Mucosa of stomach (tissue), 1 donor: ENCODE measurements around the gene NSD1.
"Not testable (repeated sequence)": the region's sequence is repeated elsewhere in the genome, so short reads cannot be mapped to it uniquely, and the experiment has no call there.

Source experiments
- H3K27me3 ChIP-seq: one replicate; pipeline ENCODE4 v1.7.0; 2013; ENCODE audit warnings: mild to moderate bottlenecking, low read length; ENCODE audit not compliant: control insufficient read depth, insufficient read depth
- H3K36me3 ChIP-seq: one replicate; pipeline ENCODE4 v1.7.0; 2013; ENCODE audit warnings: low read length; ENCODE audit not compliant: control insufficient read depth, insufficient read depth
- H3K4me1 ChIP-seq: one replicate; pipeline ENCODE4 v1.7.0; 2013; ENCODE audit warnings: mild to moderate bottlenecking, low read length; ENCODE audit not compliant: control insufficient read depth, insufficient read depth
- H3K4me3 ChIP-seq: one replicate; pipeline ENCODE4 v1.7.0; 2013; ENCODE audit warnings: low read length
- H3K9ac ChIP-seq: one replicate; pipeline ENCODE4 v1.7.0; 2013; ENCODE audit warnings: mild to moderate bottlenecking, low read length, moderate library complexity
- H3K9me3 ChIP-seq: one replicate; pipeline ENCODE4 v1.7.0; 2013; ENCODE audit warnings: mild to moderate bottlenecking, low read length, moderate library complexity; ENCODE audit not compliant: control insufficient read depth
- donor health status: Pancreatic carcinoma.

The NSD1 gene

GRCh38 chr5:177140312-177140711 lies 6.7 kb downstream of the NSD1 start:
- Histone ChIP-seq H3K4me3 (no peak overlapping the region), H3K9ac (no peak overlapping the region), H3K36me3 (no peaks in the 10 kb centered on the region), H3K27me3 (no peaks in the 10 kb centered on the region), H3K9me3 (no peaks in the 10 kb centered on the region), H3K4me1 (peaks cover 6% of the 10 kb centered on the region)

- Histone ChIP-seq H3K36me3 (no peaks in the 10 kb centered on the region), H3K9ac (no peak overlapping the region), H3K4me3 (no peak overlapping the region), H3K27me3 (no peaks in the 10 kb centered on the region), H3K4me1 (no peaks in the 10 kb centered on the region), H3K9me3 (no peaks in the 10 kb centered on the region)
These were observed 7.9 kb downstream of the NSD1 start for GRCh38 chr5:177141496-177141895.

- Histone ChIP-seq H3K9ac (no peak overlapping the region), H3K4me1 (no peaks in the 10 kb centered on the region), H3K27me3 (no peaks in the 10 kb centered on the region), H3K9me3 (no peaks in the 10 kb centered on the region), H3K36me3 (no peaks in the 10 kb centered on the region), H3K4me3 (no peak overlapping the region)
These were observed 8.6 kb downstream of the NSD1 start for GRCh38 chr5:177142098-177142611.

GRCh38 chr5:177142778-177143177 lies 9.2 kb downstream of the NSD1 start:
- Histone ChIP-seq H3K9me3 (no peaks in the 10 kb centered on the region), H3K27me3 (no peaks in the 10 kb centered on the region), H3K4me1 (no peaks in the 10 kb centered on the region), H3K4me3 (no peak overlapping the region), H3K9ac (no peak overlapping the region), H3K36me3 (no peaks in the 10 kb centered on the region)

- no peaks in the 10 kb centered on the region for H3K9me3 ChIP-seq
- H3K27me3 ChIP-seq = no peaks in the 10 kb centered on the region
- no peak overlapping the region for H3K9ac ChIP-seq
- H3K36me3 ChIP-seq = no peaks in the 10 kb centered on the region
- H3K4me3 ChIP-seq = no peak overlapping the region
- no peaks in the 10 kb centered on the region for H3K4me1 ChIP-seq
These were observed 13.5 kb downstream of the NSD1 start for GRCh38 chr5:177146891-177147638.

GRCh38 chr5:177150061-177150460 lies 16.5 kb downstream of the NSD1 start:
- H3K4me1 ChIP-seq, H3K36me3 ChIP-seq, H3K9ac ChIP-seq, H3K27me3 ChIP-seq, H3K4me3 ChIP-seq, H3K9me3 ChIP-seq: not testable (repeated sequence)

- Histone ChIP-seq H3K4me3 (no peak overlapping the region), H3K4me1 (no peaks in the 10 kb centered on the region), H3K9ac (no peak overlapping the region), H3K9me3 (no peaks in the 10 kb centered on the region), H3K36me3 (no peaks in the 10 kb centered on the region), H3K27me3 (no peaks in the 10 kb centered on the region)
These were observed 20.6 kb downstream of the NSD1 start for GRCh38 chr5:177154003-177154643.

GRCh38 chr5:177162379-177162778 lies 28.8 kb downstream of the NSD1 start:
- no peak overlapping the region for H3K4me3 ChIP-seq
- no peaks in the 10 kb centered on the region for H3K27me3 ChIP-seq
- H3K9me3 ChIP-seq = no peaks in the 10 kb centered on the region

GRCh38 chr5:177163500-177163899 lies 29.9 kb downstream of the NSD1 start:
- Histone ChIP-seq H3K9ac (no peak overlapping the region), H3K4me1 (no peaks in the 10 kb centered on the region), H3K36me3 (no peaks in the 10 kb centered on the region), H3K9me3 (no peaks in the 10 kb centered on the region), H3K27me3 (no peaks in the 10 kb centered on the region), H3K4me3 (no peak overlapping the region)

More at GRCh38 chr5:177162379-177162778, 28.8 kb downstream of the NSD1 start:
- Histone ChIP-seq H3K4me1 (no peaks in the 10 kb centered on the region), H3K36me3 (no peaks in the 10 kb centered on the region), H3K9ac (no peak overlapping the region)

GRCh38 chr5:177169271-177169670 lies 35.7 kb downstream of the NSD1 start:
- Histone ChIP-seq H3K27me3 (no peaks in the 10 kb centered on the region), H3K9me3 (no peaks in the 10 kb centered on the region), H3K4me1 (peaks cover 4% of the 10 kb centered on the region), H3K4me3 (no peak overlapping the region), H3K36me3 (no peaks in the 10 kb centered on the region), H3K9ac (no peak overlapping the region)

GRCh38 chr5:177171961-177172360 lies 38.4 kb downstream of the NSD1 start:
- no peak overlapping the region for H3K9ac ChIP-seq

GRCh38 chr5:177175336-177175735 lies 41.8 kb downstream of the NSD1 start:
- no peak overlapping the region for H3K4me3 ChIP-seq
- no peaks in the 10 kb centered on the region for H3K27me3 ChIP-seq
- H3K9ac ChIP-seq = no peak overlapping the region
- peaks cover 4% of the 10 kb centered on the region for H3K4me1 ChIP-seq
- no peaks in the 10 kb centered on the region for H3K9me3 ChIP-seq
- no peaks in the 10 kb centered on the region for H3K36me3 ChIP-seq

More at GRCh38 chr5:177171961-177172360, 38.4 kb downstream of the NSD1 start:
- Histone ChIP-seq H3K36me3 (no peaks in the 10 kb centered on the region), H3K27me3 (no peaks in the 10 kb centered on the region), H3K9me3 (no peaks in the 10 kb centered on the region), H3K4me1 (peaks cover 4% of the 10 kb centered on the region), H3K4me3 (no peak overlapping the region)
